H1 (cell line): ENCODE measurements around the gene CKAP5. TPM values are rescaled to one million over a fixed set of nuclear protein-coding genes. Genes with fewer than 3 reads are reported as not detected.
A peak's percentile ranks its signal among the peaks of the same experiment; 100 is the strongest.

Source experiments
- CTCF ChIA-PET: fragments of 300-600 bp; sonication (Branson Sonifier 250); formaldehyde crosslinking; loops from one replicate; lab custom pipeline; 2021; ENCODE audit not compliant: partially characterized antibody; lab: Charles Lee
- POLR2A ChIA-PET: fragments of 300-600 bp; sonication (Branson Sonifier 250); formaldehyde crosslinking; loops from one replicate; lab custom pipeline; 2021; ENCODE audit warnings: inconsistent platforms; ENCODE audit not compliant: partially characterized antibody; lab: Charles Lee
- DNase-seq, 2 experiments: peaks; one replicate each; pipeline versions ENCODE4 v3.0.0 to v3.0.0-alpha.2; 2010 to 2022; ENCODE audit warnings: low spot score in 2 of 2, low read depth in 1 of 2, mixed read lengths in 1 of 2
- FAIRE-seq: peaks from 2 replicates; lab custom pipeline; 2011; peaks lifted over from hg19 to GRCh38; lab: Jason Lieb, UNC
- H2AFZ ChIP-seq: 2 replicates; pipeline ENCODE4 v1.8.1; 2012; ENCODE audit warnings: low read length, inconsistent platforms
- H2AK5ac ChIP-seq: 2 replicates; pipeline ENCODE4 v1.6.1; 2013; ENCODE audit warnings: low read depth, low read length
- H2BK120ac ChIP-seq: replicated peaks from 2 replicates; pipeline ENCODE3; 2013; ENCODE audit warnings: low read depth, low read length, inconsistent platforms
- H2BK12ac ChIP-seq: 2 replicates; pipeline ENCODE4 v1.6.1; 2013; ENCODE audit warnings: low read depth, low read length
- H2BK15ac ChIP-seq: 2 replicates; pipeline ENCODE4 v1.6.1; 2013; ENCODE audit warnings: low read length
- H2BK20ac ChIP-seq: 2 replicates; pipeline ENCODE4 v1.6.1; 2013; ENCODE audit warnings: low read length
- H2BK5ac ChIP-seq: 2 replicates; pipeline ENCODE4 v1.6.1; 2013; ENCODE audit warnings: low read depth, low read length
- H3K14ac ChIP-seq: 2 replicates; pipeline ENCODE4 v1.6.1; 2013; ENCODE audit warnings: inconsistent platforms; ENCODE audit not compliant: insufficient read length
- H3K18ac ChIP-seq: 2 replicates; pipeline ENCODE4 v1.6.1; 2013; ENCODE audit warnings: low read length; ENCODE audit errors: extremely low read depth
- H3K23ac ChIP-seq: 2 replicates; pipeline ENCODE4 v1.6.1; 2013; ENCODE audit warnings: inconsistent platforms; ENCODE audit not compliant: insufficient read length
- H3K23me2 ChIP-seq: 2 replicates; pipeline ENCODE4 v1.6.1; 2013; ENCODE audit warnings: low read depth, low read length
- H3K27ac ChIP-seq: 2 replicates; pipeline ENCODE4 v1.6.1; 2011; ENCODE audit warnings: low read depth, low read length, inconsistent platforms
- H3K27me3 ChIP-seq, 4 experiments: replicated peaks in 1 of 4; 1 replicate in 1 of 4; 2 replicates in 3 of 4; pipeline versions ENCODE4 v1.6.1 to v1.8.1; 2011 to 2013; ENCODE audit warnings: low read length in 3 of 4, mild to moderate bottlenecking in 3 of 4, inconsistent platforms in 2 of 4, mixed read lengths in 2 of 4, moderate library complexity in 1 of 4; ENCODE audit not compliant: control insufficient read depth in 3 of 4, insufficient read depth in 3 of 4; ENCODE audit errors: extremely low read depth in 1 of 4
- H3K36me3 ChIP-seq, 4 experiments: 2 replicates each; pipeline versions ENCODE4 v1.6.1 to v1.8.1; 2011 to 2013; ENCODE audit warnings: mild to moderate bottlenecking in 4 of 4, low read length in 3 of 4, moderate library complexity in 2 of 4, control low read depth in 1 of 4, inconsistent platforms in 1 of 4; ENCODE audit not compliant: insufficient read depth in 4 of 4, control insufficient read depth in 2 of 4
- H3K4ac ChIP-seq: replicated peaks from 2 replicates; pipeline ENCODE3; 2013; ENCODE audit warnings: low read length, low read depth, mixed read lengths, inconsistent platforms; ENCODE audit not compliant: insufficient read length
- H3K4me1 ChIP-seq, 4 experiments: replicated peaks in 1 of 4; 1 replicate in 1 of 4; 2 replicates in 3 of 4; pipeline versions ENCODE4 v1.6.1 to v1.8.1; 2011 to 2013; ENCODE audit warnings: low read length in 3 of 4, inconsistent platforms in 2 of 4, mixed read lengths in 1 of 4; ENCODE audit not compliant: insufficient read depth in 4 of 4, control insufficient read depth in 3 of 4
- H3K4me2 ChIP-seq, 2 experiments: 2 replicates each; pipeline versions ENCODE4 v1.6.1 to v1.8.1; 2011 to 2013; ENCODE audit warnings: low read depth in 2 of 2, low read length in 2 of 2, control low read depth in 1 of 2, inconsistent platforms in 1 of 2, mild to moderate bottlenecking in 1 of 2; ENCODE audit not compliant: insufficient read depth in 1 of 2
- H3K4me3 ChIP-seq, 4 experiments: fragments of 200-600, 300-600 bp in 1 of 4; sonication (generic), shearing (Covaris generic), sonication (Bioruptor Twin) in 1 of 4; 2 replicates each; pipeline versions ENCODE4 v1.5.1 to v1.8.1; 2011 to 2016; ENCODE audit warnings: low read length in 4 of 4, low read depth in 3 of 4, control low read depth in 2 of 4, inconsistent platforms in 2 of 4, mild to moderate bottlenecking in 2 of 4, mixed read lengths in 1 of 4, moderate library complexity in 1 of 4; ENCODE audit not compliant: insufficient read depth in 2 of 4; ENCODE audit errors: extremely low read depth in 1 of 4
- H3K56ac ChIP-seq: replicated peaks from 2 replicates; pipeline ENCODE3; 2013; ENCODE audit warnings: low read depth, mild to moderate bottlenecking, mixed read lengths, low read length, inconsistent platforms; ENCODE audit not compliant: insufficient read length
- H3K79me1 ChIP-seq: 2 replicates; pipeline ENCODE4 v1.6.1; 2013; ENCODE audit warnings: low read depth, low read length, control low read depth
- H3K79me2 ChIP-seq, 2 experiments: 2 replicates each; pipeline versions ENCODE4 v1.6.1 to v1.8.1; 2012 to 2013; ENCODE audit warnings: low read length in 2 of 2, mild to moderate bottlenecking in 2 of 2, inconsistent platforms in 1 of 2; ENCODE audit not compliant: insufficient read depth in 2 of 2, control insufficient read depth in 1 of 2
- H3K9ac ChIP-seq, 4 experiments: replicated peaks in 1 of 4; 1 replicate in 1 of 4; 2 replicates in 3 of 4; pipeline versions ENCODE4 v1.6.1 to v1.8.1; 2011 to 2013; ENCODE audit warnings: low read depth in 3 of 4, low read length in 3 of 4, control low read depth in 2 of 4, mild to moderate bottlenecking in 2 of 4, moderate library complexity in 2 of 4, inconsistent platforms in 1 of 4; ENCODE audit errors: extremely low read depth in 1 of 4
- H3K9me3 ChIP-seq, 2 experiments: 2 replicates each; pipeline versions ENCODE4 v1.6.1 to v1.8.1; 2012 to 2013; ENCODE audit warnings: mild to moderate bottlenecking in 2 of 2, moderate library complexity in 2 of 2, control low read depth in 1 of 2, inconsistent platforms in 1 of 2, low read depth in 1 of 2, low read length in 1 of 2, mixed read lengths in 1 of 2; ENCODE audit not compliant: insufficient read depth in 2 of 2
- H4K20me1 ChIP-seq, 2 experiments: replicated peaks in 1 of 2; 2 replicates each; pipeline versions ENCODE3 to v1.8.1; 2011 to 2013; ENCODE audit warnings: inconsistent platforms in 2 of 2, low read length in 2 of 2, mild to moderate bottlenecking in 1 of 2; ENCODE audit not compliant: insufficient read depth in 2 of 2, control insufficient read depth in 1 of 2
- H4K5ac ChIP-seq: 2 replicates; pipeline ENCODE4 v1.6.1; 2013; ENCODE audit warnings: low read length, low read depth, mixed read lengths, inconsistent platforms; ENCODE audit not compliant: insufficient read length
- H4K8ac ChIP-seq: 2 replicates; pipeline ENCODE4 v1.8.0; 2013; ENCODE audit warnings: mild to moderate bottlenecking, moderate library complexity, low read length, inconsistent platforms; ENCODE audit not compliant: insufficient read depth; ENCODE audit errors: extremely low read depth
- H4K91ac ChIP-seq: replicated peaks from 2 replicates; pipeline ENCODE3; 2013; ENCODE audit warnings: low read length, mixed read lengths, inconsistent platforms; ENCODE audit not compliant: insufficient read length
- BCL11A ChIP-seq, 2 experiments: IDR thresholded peaks; one replicate each; pipeline ENCODE4 v1.6.1; 2011; ENCODE audit warnings: low read depth in 2 of 2, low read length in 2 of 2, mild to moderate bottlenecking in 2 of 2
- CEBPB ChIP-seq: IDR thresholded peaks from 2 replicates; pipeline ENCODE4 v1.6.1; 2012; ENCODE audit warnings: low read depth, low read length
- CREB1 ChIP-seq: IDR thresholded peaks from 2 replicates; pipeline ENCODE4 v1.6.1; 2012; ENCODE audit warnings: inconsistent platforms
- WGBS, 2 experiments: shearing (Covaris generic) in 1 of 2; methylation state at CpG; one replicate each; pipeline versions ENCODE4 v1.1.6 to v1.1.7; 2013 to 2015; ENCODE audit warnings: low lambda C conversion rate in 2 of 2, mixed read lengths in 2 of 2, inconsistent platforms in 1 of 2, low coverage in 1 of 2, missing lambda C conversion rate in 1 of 2; ENCODE audit not compliant: insufficient replicate concordance in 2 of 2, insufficient coverage in 1 of 2, insufficient read length in 1 of 2; ENCODE audit errors: extremely low coverage in 1 of 2, missing lambda C conversion rate in 1 of 2; 5-methylcytosine and 5-hydroxymethylcytosine counted together
- long read RNA-seq, 2 experiments: library from RNA in 1 of 2; library from capped mRNA in 1 of 2; stranded (forward); transcript quantifications; one replicate each; pipeline ENCODE4 v2.0.0, GENCODE V29; 2021; ENCODE audit warnings: inconsistent platforms in 1 of 2
- polyA minus RNA-seq, 3 experiments: library from RNA; depleted of rRNA, polyadenylated mRNA; stranded (reverse); fragments of >200 nt; gene quantifications; 1 replicate in 2 of 3; 2 replicates in 1 of 3; pipeline ENCODE4 v1.2.3, GENCODE V29; 2011
- polyA plus RNA-seq, 7 experiments: library from polyadenylated mRNA; depleted of rRNA in 3 of 7; stranded (reverse) in 5 of 7; unstranded in 2 of 7; fragments of >200 nt in 5 of 7; fragments of 200-250 nt in 2 of 7; gene quantifications; 1 replicate in 5 of 7; 2 replicates in 1 of 7; 4 replicates in 1 of 7; pipeline versions ENCODE4 v1.2.1 to v1.2.3, GENCODE V29; 2011 to 2013; ENCODE audit warnings: missing spikeins in 2 of 7, mixed read lengths in 2 of 7
- total RNA-seq: library from RNA; stranded (reverse); fragmentation: NEBNext Ultra II Directional; extraction: Animal tissue kit (Norgen Biotek cat#: 25700); gene quantifications from 2 replicates; pipeline ENCODE4 v1.2.1, GENCODE V29; 2021

Gene CKAP5
- total RNA-seq (185 and 192 TPM in 2 replicates), polyA plus RNA-seq (2011; rRNA removed) (45.2 and 64.8 TPM in 2 replicates), polyA minus RNA-seq (2011; rRNA and poly(A)+ RNA removed) (249 and 293 TPM in 2 replicates)
- 74.4 TPM for polyA plus RNA-seq (2011; cell fraction: cytosol; rRNA removed)
- polyA plus RNA-seq (2011; cell fraction: nucleus; rRNA removed) = 136 TPM
- polyA plus RNA-seq (2012, experiment 1 of 2) = 70.6 to 109 TPM (median 85.2 TPM) in 4 replicates
- 4.1 TPM for polyA plus RNA-seq (2012, experiment 2 of 2)
- 50.9 TPM for polyA plus RNA-seq (2013, experiment 1 of 2)
- 48.5 TPM for polyA plus RNA-seq (2013, experiment 2 of 2)
- polyA minus RNA-seq (2011; cell fraction: cytosol; rRNA and poly(A)+ RNA removed) = 89.2 TPM
- polyA minus RNA-seq (2011; cell fraction: nucleus; rRNA and poly(A)+ RNA removed) = 168 TPM
- long read RNA-seq, experiment 1, partial matches to known transcripts = 77 of 89 reads
- long read RNA-seq, experiment 1, other reads (novel, unspliced or antisense) = 11 of 89 reads
- long read RNA-seq, experiment 2, full-length matches to known transcripts = 1 of 29 reads
- long read RNA-seq, experiment 2, partial matches to known transcripts = 24 of 29 reads
- long read RNA-seq, experiment 2, other reads (novel, unspliced or antisense) = 4 of 29 reads

- no peak for FAIRE-seq
- DNase-seq = peak; percentile 53 to 90
- TF ChIP-seq BCL11A (IDR thresholded peaks at IDR 0.05; ENCODE audit: low read depth in 2 of 2, low read length in 2 of 2) = no peak
- TF ChIP-seq CREB1 = no peak
- TF ChIP-seq CEBPB = no peak
Measured at GRCh38 chr11:46845740-46846509, at the start of gene CKAP5. CKAP5 (minus strand) TSS chr11:46846280; CDS start chr11:46821231, 25,049 bp downstream.

More at GRCh38 chr11:46845740-46846509, at the start of gene CKAP5:
- ChIA-PET CTCF (interaction anchor here (0.6 kb wide), 1 partner anchor 421 kb away, joined by 3 read pairs; no protein-coding TSS in a partner anchor), POLR2A (interaction anchor here (1.0 to 1.8 kb wide), 7 partner anchors 8 to 369 kb away, joined by 3 to 4 read pairs (median 4); partner anchors contain the start of gene DDB2)
- 1% methylated on average over 79 of the region's 83 CpGs; no CpG with 5 or more reads in 1 of the 2 experiments for WGBS, 2 experiments
- Histone ChIP-seq H2BK12ac (0 out of 2 replicates have a peak within 1 kb of the TSS, but pooled peaks have one; percentile 60), H3K4me1 (peaks cover 0 to 2% (median 0%) of the 10 kb centered on the region in 4 experiments; a peak in 2 of 7 replicates), H3K23me2 (peaks cover 9% of the 10 kb centered on the region), H3K79me2 (peaks cover 22 to 45% of the 10 kb centered on the region in 2 experiments), H4K8ac (peak within 1 kb of the TSS; percentile 95; the same call in 1 of the 2 replicates), H3K4ac (peak within 1 kb of the TSS; percentile 93), H2AK5ac (0 out of 2 replicates have a peak within 1 kb of the TSS, but pooled peaks have one; percentile 70), H3K9me3 (peaks cover 3 to 4% of the 10 kb centered on the region in 2 experiments; a peak in 1 of 4 replicates), H3K27ac (peak within 1 kb of the TSS; percentile 75), H3K9ac (peak within 1 kb of the TSS; percentile 82 to 95 (median 89)), H3K4me3 (peak within 1 kb of the TSS; percentile 90 to 98 (median 92)), H3K56ac (peak within 1 kb of the TSS; percentile 90), H3K14ac (no peak within 1 kb of the TSS), H3K36me3 (peaks cover 0 to 3% (median 0%) of the 10 kb centered on the region in 4 experiments; a peak in 2 of 8 replicates), H4K5ac (no peak within 1 kb of the TSS), H2BK20ac (0 out of 2 replicates have a peak within 1 kb of the TSS, but pooled peaks have one; percentile 13), H4K20me1 (peaks cover 3 to 7% of the 10 kb centered on the region in 2 experiments), H4K91ac (peak within 1 kb of the TSS; percentile 77), H3K27me3 (no peaks in the 10 kb centered on the region; a peak in 1 of 7 replicates), H3K18ac (peak within 1 kb of the TSS; percentile 62), H2BK120ac (peak within 1 kb of the TSS; percentile 75), H2BK15ac (no peak within 1 kb of the TSS; the same call in 1 of the 2 replicates), H3K4me2 (peak within 1 kb of the TSS; percentile 77 to 90), H2BK5ac (peak within 1 kb of the TSS; percentile 91; the same call in 1 of the 2 replicates), H3K79me1 (peaks cover 8% of the 10 kb centered on the region; the same call in 1 of the 2 replicates), H3K23ac (no peak within 1 kb of the TSS), H2AFZ (peak within 1 kb of the TSS; percentile 86)
